ENCODE measurements around the gene FOXA3.

DNA sequence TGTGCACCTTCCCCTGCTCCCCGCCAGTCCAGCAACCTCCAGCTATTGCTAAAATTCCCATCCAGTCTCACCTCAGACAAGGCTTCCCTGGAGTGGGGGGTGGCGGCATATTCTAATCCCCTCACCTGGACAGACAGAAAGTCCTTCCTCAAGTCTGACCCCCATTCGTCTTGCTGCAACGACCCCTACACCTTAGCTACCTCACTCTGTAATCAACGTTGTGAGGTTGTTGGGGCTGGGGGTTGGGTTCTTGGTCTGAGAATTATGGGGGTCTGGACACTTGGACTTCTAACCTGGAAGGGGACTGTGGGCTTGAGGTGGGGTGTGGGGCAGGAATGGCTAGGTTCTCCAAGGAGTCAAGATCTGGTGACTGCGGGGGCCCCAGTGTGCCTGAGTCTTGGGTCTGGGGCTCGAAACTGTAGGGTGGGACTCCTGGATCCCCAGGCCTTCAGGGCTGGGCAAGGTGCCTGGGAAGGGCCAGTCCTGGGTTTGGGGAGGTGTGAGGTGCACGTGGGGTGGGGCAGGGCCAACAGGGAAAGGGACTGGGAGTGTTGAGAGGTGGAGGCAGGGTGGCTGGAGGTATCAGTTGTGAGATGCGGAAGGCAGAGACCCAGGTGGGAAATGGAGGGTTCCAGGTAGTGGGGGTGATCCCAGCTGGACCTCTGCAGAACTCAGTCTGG is 1.3 kb downstream of the FOXA3 start:
- TF ChIP-seq, protein P1, sequence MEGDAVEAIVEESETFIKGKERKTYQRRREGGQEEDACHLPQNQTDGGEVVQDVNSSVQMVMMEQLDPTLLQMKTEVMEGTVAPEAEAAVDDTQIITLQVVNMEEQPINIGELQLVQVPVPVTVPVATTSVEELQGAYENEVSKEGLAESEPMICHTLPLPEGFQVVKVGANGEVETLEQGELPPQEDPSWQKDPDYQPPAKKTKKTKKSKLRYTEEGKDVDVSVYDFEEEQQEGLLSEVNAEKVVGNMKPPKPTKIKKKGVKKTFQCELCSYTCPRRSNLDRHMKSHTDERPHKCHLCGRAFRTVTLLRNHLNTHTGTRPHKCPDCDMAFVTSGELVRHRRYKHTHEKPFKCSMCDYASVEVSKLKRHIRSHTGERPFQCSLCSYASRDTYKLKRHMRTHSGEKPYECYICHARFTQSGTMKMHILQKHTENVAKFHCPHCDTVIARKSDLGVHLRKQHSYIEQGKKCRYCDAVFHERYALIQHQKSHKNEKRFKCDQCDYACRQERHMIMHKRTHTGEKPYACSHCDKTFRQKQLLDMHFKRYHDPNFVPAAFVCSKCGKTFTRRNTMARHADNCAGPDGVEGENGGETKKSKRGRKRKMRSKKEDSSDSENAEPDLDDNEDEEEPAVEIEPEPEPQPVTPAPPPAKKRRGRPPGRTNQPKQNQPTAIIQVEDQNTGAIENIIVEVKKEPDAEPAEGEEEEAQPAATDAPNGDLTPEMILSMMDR (tag by site-specific recombination; IDR thresholded peaks at IDR 0.05): no peak
- TF ChIP-seq ZNF76 (tag by site-specific recombination; IDR thresholded peaks at IDR 0.05; ENCODE audit: borderline replicate concordance, low read depth) (no peak), ZNF433 (tag by site-specific recombination; IDR thresholded peaks at IDR 0.05; ENCODE audit: low read depth) (no peak), ZNF302 (tag by site-specific recombination; IDR thresholded peaks at IDR 0.05; ENCODE audit: low read depth) (no peak), ZNF350 (tag by site-specific recombination; IDR thresholded peaks at IDR 0.05) (no peak), ZNF48 (tag by site-specific recombination; IDR thresholded peaks at IDR 0.05) (no peak), HOXA7 (CRISPR knock-in tag; IDR thresholded peaks at IDR 0.05; ENCODE audit: borderline replicate concordance) (no peak), SETDB1 (IDR thresholded peaks at IDR 0.05; ENCODE audit: insufficient read length, low read length) (no peak), ZNF510 (tag by site-specific recombination; IDR thresholded peaks at IDR 0.05; ENCODE audit: insufficient replicate concordance) (no peak), ZBTB44 (tag by site-specific recombination; IDR thresholded peaks at IDR 0.05) (no peak)
- TF ChIP-seq, protein P2, sequence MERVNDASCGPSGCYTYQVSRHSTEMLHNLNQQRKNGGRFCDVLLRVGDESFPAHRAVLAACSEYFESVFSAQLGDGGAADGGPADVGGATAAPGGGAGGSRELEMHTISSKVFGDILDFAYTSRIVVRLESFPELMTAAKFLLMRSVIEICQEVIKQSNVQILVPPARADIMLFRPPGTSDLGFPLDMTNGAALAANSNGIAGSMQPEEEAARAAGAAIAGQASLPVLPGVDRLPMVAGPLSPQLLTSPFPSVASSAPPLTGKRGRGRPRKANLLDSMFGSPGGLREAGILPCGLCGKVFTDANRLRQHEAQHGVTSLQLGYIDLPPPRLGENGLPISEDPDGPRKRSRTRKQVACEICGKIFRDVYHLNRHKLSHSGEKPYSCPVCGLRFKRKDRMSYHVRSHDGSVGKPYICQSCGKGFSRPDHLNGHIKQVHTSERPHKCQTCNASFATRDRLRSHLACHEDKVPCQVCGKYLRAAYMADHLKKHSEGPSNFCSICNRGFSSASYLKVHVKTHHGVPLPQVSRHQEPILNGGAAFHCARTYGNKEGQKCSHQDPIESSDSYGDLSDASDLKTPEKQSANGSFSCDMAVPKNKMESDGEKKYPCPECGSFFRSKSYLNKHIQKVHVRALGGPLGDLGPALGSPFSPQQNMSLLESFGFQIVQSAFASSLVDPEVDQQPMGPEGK (tag by site-specific recombination; IDR thresholded peaks at IDR 0.05): no peak
- TF ChIP-seq, protein P3, sequence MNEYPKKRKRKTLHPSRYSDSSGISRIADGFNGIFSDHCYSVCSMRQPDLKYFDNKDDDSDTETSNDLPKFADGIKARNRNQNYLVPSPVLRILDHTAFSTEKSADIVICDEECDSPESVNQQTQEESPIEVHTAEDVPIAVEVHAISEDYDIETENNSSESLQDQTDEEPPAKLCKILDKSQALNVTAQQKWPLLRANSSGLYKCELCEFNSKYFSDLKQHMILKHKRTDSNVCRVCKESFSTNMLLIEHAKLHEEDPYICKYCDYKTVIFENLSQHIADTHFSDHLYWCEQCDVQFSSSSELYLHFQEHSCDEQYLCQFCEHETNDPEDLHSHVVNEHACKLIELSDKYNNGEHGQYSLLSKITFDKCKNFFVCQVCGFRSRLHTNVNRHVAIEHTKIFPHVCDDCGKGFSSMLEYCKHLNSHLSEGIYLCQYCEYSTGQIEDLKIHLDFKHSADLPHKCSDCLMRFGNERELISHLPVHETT (tag by site-specific recombination; IDR thresholded peaks at IDR 0.05): no peak

All from HEK293 (cell line).